Stromal cell of bone marrow (primary cell): ENCODE measurements around the gene SLC25A47.
A peak's percentile ranks its signal among the peaks of the same experiment; 100 is the strongest.

ENCODE experiments used
- DNase-seq: peaks from one replicate; pipeline ENCODE4 v3.0.0-alpha.2; 2012; ENCODE audit warnings: low read depth

The SLC25A47 gene

DNA sequence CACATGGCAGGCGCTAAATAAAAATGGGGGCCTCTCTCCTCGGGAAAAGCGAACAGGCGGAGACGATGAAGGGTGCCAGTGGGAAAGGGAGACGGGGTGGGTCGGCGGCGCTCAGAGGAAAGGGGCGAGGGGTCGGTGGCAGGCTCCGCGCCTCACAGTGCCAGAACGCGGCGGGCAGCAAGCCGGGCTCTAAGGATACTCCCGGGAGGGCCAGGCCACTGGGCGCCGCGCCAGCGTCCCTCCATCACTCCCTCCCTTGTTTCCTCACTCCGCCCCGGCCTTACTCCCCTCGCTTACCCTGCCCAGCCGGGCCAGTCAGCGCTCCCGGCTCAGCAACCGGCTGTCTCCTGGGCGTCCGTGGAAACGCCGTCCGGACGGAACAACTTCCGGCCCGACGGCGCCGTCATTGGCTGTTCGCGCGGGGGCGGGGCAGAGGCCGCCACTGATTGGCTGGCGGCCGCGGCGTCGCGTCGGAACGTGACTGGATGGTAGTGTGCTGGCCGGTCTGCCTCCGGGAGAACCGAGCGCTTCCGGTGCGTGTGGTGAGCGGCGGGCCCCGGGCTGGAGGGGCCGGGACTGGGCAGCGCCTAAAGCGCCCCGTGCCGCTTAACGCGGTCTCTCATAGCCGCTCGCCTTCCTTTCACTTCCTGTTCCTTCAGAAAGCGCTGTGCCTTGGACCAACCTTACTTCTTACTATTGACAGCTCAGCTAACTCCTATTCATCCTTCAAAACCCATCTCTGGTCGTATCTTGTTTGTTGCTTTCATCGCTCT is 53.0 kb downstream of the SLC25A47 start, which contains the start of gene WDR25:
WDR25 (plus strand) TSS at position 523 of the 773 bp plus-strand sequence.
- DNase-seq, result peak; percentile 90

- peak; percentile 5 for DNase-seq
These were observed 53.6 kb downstream of the SLC25A47 start for GRCh38 chr14:100376751-100377171.
